ENCODE results near the gene ALKBH3.
A peak's percentile ranks its signal among the peaks of the same experiment; 100 is the strongest.

Gene ALKBH3

DNA sequence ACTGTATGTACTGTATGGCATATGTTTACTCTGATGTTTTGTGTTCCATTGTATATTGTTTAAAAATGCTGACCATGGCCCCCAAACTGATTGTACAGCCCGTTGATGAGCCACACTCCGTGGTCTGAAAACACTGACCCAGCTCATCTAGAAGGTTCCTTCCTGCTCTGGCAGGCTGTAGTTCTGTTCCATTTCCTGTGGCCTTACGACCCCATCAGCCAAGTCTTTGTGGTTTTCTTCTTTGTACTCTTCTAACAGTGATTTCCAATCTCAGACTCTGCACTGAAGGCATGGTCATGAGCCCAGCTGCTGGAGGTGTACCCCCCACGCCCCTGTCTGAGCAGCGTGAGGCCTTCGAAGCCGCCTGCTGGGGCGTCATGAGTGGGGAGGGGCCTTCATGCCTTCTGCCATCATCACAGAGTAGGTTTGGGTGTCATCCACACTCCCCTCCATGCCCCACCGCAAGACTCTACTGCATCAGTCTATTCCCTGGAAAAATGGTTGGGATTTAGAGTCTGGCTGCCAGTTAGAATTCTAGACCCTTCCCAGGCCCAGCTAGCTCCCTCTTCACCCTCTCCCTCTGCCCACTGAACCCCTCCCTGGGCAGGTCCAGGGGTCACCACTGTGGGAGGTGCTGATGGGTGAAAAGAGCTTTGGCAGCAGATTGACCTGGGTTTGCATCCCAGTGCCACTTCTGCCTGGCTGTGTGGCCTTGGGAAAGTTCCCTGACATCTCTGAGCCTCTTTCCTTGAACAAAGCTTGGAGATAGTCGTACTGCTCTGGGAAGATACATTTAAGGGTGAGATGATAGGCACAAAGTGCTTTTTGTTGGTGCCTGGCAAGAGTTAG is 50.5 kb downstream of the ALKBH3 start:
- no peak for ATAC-seq (ENCODE audit: low read depth)
- TF ChIP-seq, protein P1, sequence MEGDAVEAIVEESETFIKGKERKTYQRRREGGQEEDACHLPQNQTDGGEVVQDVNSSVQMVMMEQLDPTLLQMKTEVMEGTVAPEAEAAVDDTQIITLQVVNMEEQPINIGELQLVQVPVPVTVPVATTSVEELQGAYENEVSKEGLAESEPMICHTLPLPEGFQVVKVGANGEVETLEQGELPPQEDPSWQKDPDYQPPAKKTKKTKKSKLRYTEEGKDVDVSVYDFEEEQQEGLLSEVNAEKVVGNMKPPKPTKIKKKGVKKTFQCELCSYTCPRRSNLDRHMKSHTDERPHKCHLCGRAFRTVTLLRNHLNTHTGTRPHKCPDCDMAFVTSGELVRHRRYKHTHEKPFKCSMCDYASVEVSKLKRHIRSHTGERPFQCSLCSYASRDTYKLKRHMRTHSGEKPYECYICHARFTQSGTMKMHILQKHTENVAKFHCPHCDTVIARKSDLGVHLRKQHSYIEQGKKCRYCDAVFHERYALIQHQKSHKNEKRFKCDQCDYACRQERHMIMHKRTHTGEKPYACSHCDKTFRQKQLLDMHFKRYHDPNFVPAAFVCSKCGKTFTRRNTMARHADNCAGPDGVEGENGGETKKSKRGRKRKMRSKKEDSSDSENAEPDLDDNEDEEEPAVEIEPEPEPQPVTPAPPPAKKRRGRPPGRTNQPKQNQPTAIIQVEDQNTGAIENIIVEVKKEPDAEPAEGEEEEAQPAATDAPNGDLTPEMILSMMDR (IDR thresholded peaks at IDR 0.05; ENCODE audit: poor library complexity, severe bottlenecking): no peak

DNA sequence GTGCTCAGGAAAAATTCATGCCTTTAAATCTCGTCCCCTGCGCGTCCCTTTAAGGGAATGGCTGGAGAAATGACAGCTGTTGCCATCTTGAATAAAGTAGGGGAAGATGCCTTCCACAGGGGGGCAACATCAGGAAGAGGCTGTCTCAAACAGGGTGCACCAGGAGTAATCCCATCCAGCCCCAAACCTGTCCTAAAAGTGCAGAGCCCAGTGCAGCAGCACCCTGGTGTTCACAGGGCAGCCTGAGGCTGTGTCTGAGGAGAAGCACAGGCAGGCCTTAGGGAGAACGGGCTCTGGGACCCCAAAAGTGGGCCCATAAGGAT is 51.0 kb downstream of the ALKBH3 start:
- DNase-seq (ENCODE audit: low spot score) (no peak), ATAC-seq (ENCODE audit: low read depth) (no peak)
- no peaks in the 10 kb centered on the region for H3K27me3 ChIP-seq (ENCODE audit: insufficient read depth, poor library complexity, severe bottlenecking)
- no peaks in the 10 kb centered on the region for H3K4me1 ChIP-seq (ENCODE audit: insufficient read depth, poor library complexity, severe bottlenecking)
- TF ChIP-seq, protein P1 (IDR thresholded peaks at IDR 0.05; ENCODE audit: poor library complexity, severe bottlenecking): no peak
- H3K9me3 ChIP-seq (ENCODE audit: severe bottlenecking): no peaks in the 10 kb centered on the region
- H3K4me3 ChIP-seq (ENCODE audit: severe bottlenecking): no peak overlapping the region
- no peak overlapping the region for H3K27ac ChIP-seq (ENCODE audit: poor library complexity, severe bottlenecking)
- no peaks in the 10 kb centered on the region for H3K36me3 ChIP-seq (ENCODE audit: low read depth)

More for the DNA sequence above, 50.5 kb downstream of the ALKBH3 start:
- H3K27ac ChIP-seq (ENCODE audit: poor library complexity, severe bottlenecking): no peak overlapping the region
- no peaks in the 10 kb centered on the region for H3K36me3 ChIP-seq (ENCODE audit: low read depth)
- no peaks in the 10 kb centered on the region for H3K9me3 ChIP-seq (ENCODE audit: severe bottlenecking)
- DNase-seq (ENCODE audit: low spot score): no peak
- H3K4me1 ChIP-seq (ENCODE audit: insufficient read depth, poor library complexity, severe bottlenecking): no peaks in the 10 kb centered on the region
- H3K27me3 ChIP-seq (ENCODE audit: insufficient read depth, poor library complexity, severe bottlenecking): no peaks in the 10 kb centered on the region
- no peak overlapping the region for H3K4me3 ChIP-seq (ENCODE audit: severe bottlenecking)

DNA sequence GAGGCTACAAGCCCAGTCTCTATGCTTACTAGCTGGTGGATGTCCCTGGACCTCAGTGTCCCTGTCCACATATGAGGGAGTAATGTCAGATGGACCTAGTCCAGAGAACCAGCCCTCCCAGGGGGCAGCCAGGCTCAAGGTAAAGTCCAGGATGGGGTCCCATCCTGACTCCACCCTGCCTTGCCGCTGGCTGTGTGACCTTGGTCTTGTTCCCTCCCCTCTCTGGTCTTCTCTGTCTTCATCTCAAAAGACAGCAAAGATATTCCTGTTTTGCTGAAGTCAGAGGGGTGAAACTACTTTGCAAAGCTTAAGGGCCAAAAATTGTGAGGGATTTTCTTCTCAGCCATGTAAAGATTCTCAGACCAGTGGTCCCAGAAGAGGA is 52.6 kb downstream of the ALKBH3 start:
- H3K4me1 ChIP-seq (ENCODE audit: insufficient read depth, poor library complexity, severe bottlenecking): peaks cover 10% of the 10 kb centered on the region
- no peak overlapping the region for H3K27ac ChIP-seq (ENCODE audit: poor library complexity, severe bottlenecking)
- DNase-seq (ENCODE audit: low spot score) (no peak), ATAC-seq (ENCODE audit: low read depth) (no peak)
- TF ChIP-seq, protein P1 (IDR thresholded peaks at IDR 0.05; ENCODE audit: poor library complexity, severe bottlenecking): no peak
- no peaks in the 10 kb centered on the region for H3K9me3 ChIP-seq (ENCODE audit: severe bottlenecking)
- H3K27me3 ChIP-seq (ENCODE audit: insufficient read depth, poor library complexity, severe bottlenecking): no peaks in the 10 kb centered on the region
- H3K36me3 ChIP-seq (ENCODE audit: low read depth): no peaks in the 10 kb centered on the region
- H3K4me3 ChIP-seq (ENCODE audit: severe bottlenecking): no peak overlapping the region

DNA sequence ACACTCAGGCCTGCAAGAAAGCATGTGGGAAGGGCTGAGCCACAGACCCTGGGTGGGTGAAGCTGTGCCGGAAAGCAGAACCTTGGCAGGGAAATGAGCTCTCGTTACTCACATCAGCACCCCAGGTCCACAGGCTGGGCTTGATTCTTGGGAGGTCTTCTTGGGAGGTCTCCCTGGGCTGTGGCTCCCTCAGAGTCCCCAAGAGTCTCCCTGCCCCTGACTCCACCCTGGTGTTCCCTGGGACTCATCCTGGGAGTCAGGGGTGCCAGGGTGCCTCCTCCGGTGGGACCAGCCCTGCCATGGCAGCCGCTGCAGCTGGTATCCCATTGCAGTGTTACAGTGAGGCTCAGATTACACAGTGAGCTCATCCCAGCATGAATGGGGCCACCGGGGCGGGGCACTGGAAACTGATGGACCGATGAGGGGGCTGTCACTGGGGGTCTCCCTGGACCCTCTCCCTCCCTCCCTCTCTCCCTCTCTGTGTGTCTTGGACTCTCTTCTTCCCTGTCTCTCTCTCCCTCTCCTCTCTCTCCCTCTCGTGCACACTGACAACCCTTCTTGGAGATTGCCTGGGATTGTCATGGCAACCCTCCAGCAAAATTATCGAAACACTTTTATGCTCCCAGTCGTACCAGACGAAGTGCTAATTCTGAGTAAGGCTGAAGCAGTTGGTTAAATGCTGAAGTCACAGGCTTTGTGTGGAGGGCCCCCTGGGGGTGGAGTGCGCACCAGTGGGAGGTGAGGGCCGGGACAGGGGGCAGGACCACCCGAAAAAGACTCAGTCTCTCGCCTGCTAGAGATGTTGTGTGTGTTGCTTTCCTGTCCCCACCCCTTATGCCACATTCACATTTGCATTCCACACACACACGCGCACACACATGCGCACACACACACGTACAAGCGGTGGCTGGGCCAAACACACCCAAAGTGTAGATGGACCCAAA is 53.2 kb downstream of the ALKBH3 start:
- DNase-seq (ENCODE audit: low spot score): no peak

More for the DNA sequence above, 53.2 kb downstream of the ALKBH3 start:
- no peaks in the 10 kb centered on the region for H3K9me3 ChIP-seq (ENCODE audit: severe bottlenecking)
- H3K4me1 ChIP-seq (ENCODE audit: insufficient read depth, poor library complexity, severe bottlenecking): peaks cover 10% of the 10 kb centered on the region
- no peak overlapping the region for H3K4me3 ChIP-seq (ENCODE audit: severe bottlenecking)
- no peaks in the 10 kb centered on the region for H3K27me3 ChIP-seq (ENCODE audit: insufficient read depth, poor library complexity, severe bottlenecking)
- peak; percentile 30; the same call in 1 of the 3 replicates for ATAC-seq (ENCODE audit: low read depth)
- no peak overlapping the region for H3K27ac ChIP-seq (ENCODE audit: poor library complexity, severe bottlenecking)
- H3K36me3 ChIP-seq (ENCODE audit: low read depth): no peaks in the 10 kb centered on the region
- TF ChIP-seq, protein P1 (IDR thresholded peaks at IDR 0.05; ENCODE audit: poor library complexity, severe bottlenecking): no peak

All from RWPE2 (cell line).